CD4-positive, alpha-beta T cell (primary cell): ENCODE data around the gene GAB3. TPM values are rescaled to one million over a fixed set of nuclear protein-coding genes. Genes with fewer than 3 reads are reported as not detected.

ENCODE experiments used
- ATAC-seq: fragments of 200-7000 bp; cut with Tn5 transposase; one replicate; pipeline ENCODE4 v1.10.0; 2022; ENCODE audit warnings: mild to moderate bottlenecking; ENCODE audit not compliant: poor library complexity
- CTCF ChIA-PET: fragments of 350-600 bp; sonication (Branson Sonifier 250); formaldehyde crosslinking; loops from one replicate; lab custom pipeline; 2021; ENCODE audit warnings: antibody characterized with exemption, inconsistent platforms; lab: Charles Lee
- POLR2A ChIA-PET: fragments of 350-600 bp; sonication (Branson Sonifier 250); formaldehyde crosslinking; loops from one replicate; lab custom pipeline; 2021; ENCODE audit warnings: antibody characterized with exemption, inconsistent platforms; lab: Charles Lee
- DNase-seq, 14 experiments: peaks; one replicate each; pipeline ENCODE4 v3.0.0-alpha.2; 2013 to 2020; ENCODE audit warnings: mixed read lengths in 2 of 14
- H3K27ac ChIP-seq, 2 donors: one replicate each; pipeline versions ENCODE4 v1.5.1 to v1.7.0; 2013; ENCODE audit warnings: low read length in 2 of 2, low read depth in 1 of 2, mild to moderate bottlenecking in 1 of 2
- H3K27me3 ChIP-seq, 2 experiments: 1 replicate in 1 of 2; 2 replicates in 1 of 2; pipeline versions ENCODE4 v1.6.1 to v1.7.0; 2013; ENCODE audit warnings: low read length in 2 of 2, control low read depth in 1 of 2, mild to moderate bottlenecking in 1 of 2, moderate library complexity in 1 of 2; ENCODE audit not compliant: insufficient read depth in 2 of 2, control insufficient read depth in 1 of 2
- H3K36me3 ChIP-seq: one replicate; pipeline ENCODE4 v1.6.1; 2013; ENCODE audit warnings: low read length, control low read depth; ENCODE audit not compliant: insufficient read depth
- H3K4me1 ChIP-seq: one replicate; pipeline ENCODE4 v1.6.1; 2013; ENCODE audit warnings: low read length, control low read depth; ENCODE audit not compliant: insufficient read depth
- H3K4me3 ChIP-seq: one replicate; pipeline ENCODE4 v1.5.1; 2013; ENCODE audit warnings: mild to moderate bottlenecking, low read length, moderate library complexity
- H3K9me3 ChIP-seq, 2 experiments: 1 replicate in 1 of 2; 2 replicates in 1 of 2; pipeline versions ENCODE4 v1.6.1 to v1.7.0; 2013; ENCODE audit warnings: low read length in 2 of 2, mild to moderate bottlenecking in 2 of 2, control low read depth in 1 of 2, moderate library complexity in 1 of 2; ENCODE audit not compliant: control insufficient read depth in 1 of 2, insufficient read depth in 1 of 2
- H3K27ac Mint-ChIP-seq: one replicate; pipeline ENCODE4 v1.8.0; 2020; ENCODE audit warnings: mixed read lengths
- H3K27me3 Mint-ChIP-seq: one replicate; pipeline ENCODE4 v1.8.0; 2021; ENCODE audit warnings: mixed read lengths
- H3K36me3 Mint-ChIP-seq: one replicate; pipeline ENCODE4 v1.8.0; 2021; ENCODE audit warnings: low read depth, mixed read lengths
- H3K4me1 Mint-ChIP-seq: one replicate; pipeline ENCODE4 v1.8.0; 2021; ENCODE audit warnings: low read depth, mixed read lengths
- H3K4me3 Mint-ChIP-seq: one replicate; pipeline ENCODE4 v1.8.0; 2020; ENCODE audit warnings: mild to moderate bottlenecking, mixed read lengths
- H3K9me3 Mint-ChIP-seq: one replicate; pipeline ENCODE4 v1.8.0; 2020; ENCODE audit warnings: mixed read lengths
- CTCF ChIP-seq: fragments of 200-600 bp; IDR thresholded peaks from one replicate; pipeline ENCODE4 v1.8.0; 2022; ENCODE audit warnings: antibody characterized with exemption, mild to moderate bottlenecking
- intact Hi-C, 2 experiments: fragments of 100-400 bp; cut with DNase I in 1 of 2; cut with micrococcal nuclease in 1 of 2; formaldehyde crosslinking; loops; one replicate each; pipeline versions ENCODE4 v1.15.1 to v1.9.0; 2023 to 2025; cut with DNase I, micrococcal nuclease
- total RNA-seq, 174 experiments: library from RNA in 2 of 174; stranded (reverse) in 2 of 174; gene quantifications; one replicate each; pipeline ENCODE4 v1.2.3 and lab custom pipeline; 2021 to 2026

GAB3 gene
- total RNA-seq, 2 experiments from 2014 or later = 3.4 to 3.5 TPM

- H3K36me3 ChIP-seq = peaks cover 47% of the 10 kb centered on the region
- H3K36me3 Mint-ChIP-seq = peaks cover 54% of the 10 kb centered on the region
- intact Hi-C loops = no loop called here
Measured at GRCh38 chrX:154698630-154699248, 52.1 kb downstream of the GAB3 start.

GRCh38 chrX:154696676-154697045 lies 54.2 kb downstream of the GAB3 start:
- Histone ChIP-seq H3K4me1 (no peaks in the 10 kb centered on the region), H3K4me3 (no peak overlapping the region), H3K27ac (no peak overlapping the region), H3K27me3 (no peaks in the 10 kb centered on the region), H3K9me3 (no peaks in the 10 kb centered on the region), H3K36me3 (peaks cover 47% of the 10 kb centered on the region)
- H3K36me3 Mint-ChIP-seq = peaks cover 62% of the 10 kb centered on the region
- no peak overlapping the region for H3K4me3 Mint-ChIP-seq
- DNase-seq (no peak), ATAC-seq (no peak)
- peaks cover 9% of the 10 kb centered on the region for H3K4me1 Mint-ChIP-seq
- intact Hi-C loops = no loop called here
- no peak overlapping the region for H3K27ac Mint-ChIP-seq
- no peaks in the 10 kb centered on the region for H3K27me3 Mint-ChIP-seq
- POLR2A ChIA-PET = no interaction called here
- H3K9me3 Mint-ChIP-seq = no peaks in the 10 kb centered on the region
- CTCF ChIA-PET = no interaction called here
- no peak for TF ChIP-seq CTCF

More at GRCh38 chrX:154698630-154699248, 52.1 kb downstream of the GAB3 start:
- Mint-ChIP-seq H3K27me3 (no peaks in the 10 kb centered on the region), H3K4me1 (no peaks in the 10 kb centered on the region), H3K27ac (no peak overlapping the region), H3K9me3 (no peaks in the 10 kb centered on the region), H3K4me3 (no peak overlapping the region)
- no peaks in the 10 kb centered on the region for H3K9me3 ChIP-seq
- no peaks in the 10 kb centered on the region for H3K27me3 ChIP-seq
- H3K4me1 ChIP-seq = no peaks in the 10 kb centered on the region
- no peak for TF ChIP-seq CTCF
- no peak for DNase-seq
- ChIA-PET CTCF (no interaction called here), POLR2A (no interaction called here)
- no peak overlapping the region for H3K4me3 ChIP-seq
- no peak overlapping the region for H3K27ac ChIP-seq
- no peak for ATAC-seq

GRCh38 chrX:154695911-154696675 lies 54.8 kb downstream of the GAB3 start:
- TF ChIP-seq CTCF = no peak
- Mint-ChIP-seq H3K4me1 (peaks cover 9% of the 10 kb centered on the region), H3K36me3 (peaks cover 62% of the 10 kb centered on the region), H3K4me3 (no peak overlapping the region), H3K27ac (no peak overlapping the region), H3K9me3 (no peaks in the 10 kb centered on the region), H3K27me3 (no peaks in the 10 kb centered on the region)
- ChIA-PET CTCF (no interaction called here), POLR2A (no interaction called here)
- Histone ChIP-seq H3K27me3 (no peaks in the 10 kb centered on the region), H3K4me3 (no peak overlapping the region), H3K9me3 (no peaks in the 10 kb centered on the region), H3K27ac (no peak overlapping the region), H3K36me3 (peaks cover 47% of the 10 kb centered on the region), H3K4me1 (no peaks in the 10 kb centered on the region)
- intact Hi-C loops = no loop called here
- no peak for DNase-seq
- ATAC-seq = no peak
